ENCODE results near the gene COBLL1.

DNA sequence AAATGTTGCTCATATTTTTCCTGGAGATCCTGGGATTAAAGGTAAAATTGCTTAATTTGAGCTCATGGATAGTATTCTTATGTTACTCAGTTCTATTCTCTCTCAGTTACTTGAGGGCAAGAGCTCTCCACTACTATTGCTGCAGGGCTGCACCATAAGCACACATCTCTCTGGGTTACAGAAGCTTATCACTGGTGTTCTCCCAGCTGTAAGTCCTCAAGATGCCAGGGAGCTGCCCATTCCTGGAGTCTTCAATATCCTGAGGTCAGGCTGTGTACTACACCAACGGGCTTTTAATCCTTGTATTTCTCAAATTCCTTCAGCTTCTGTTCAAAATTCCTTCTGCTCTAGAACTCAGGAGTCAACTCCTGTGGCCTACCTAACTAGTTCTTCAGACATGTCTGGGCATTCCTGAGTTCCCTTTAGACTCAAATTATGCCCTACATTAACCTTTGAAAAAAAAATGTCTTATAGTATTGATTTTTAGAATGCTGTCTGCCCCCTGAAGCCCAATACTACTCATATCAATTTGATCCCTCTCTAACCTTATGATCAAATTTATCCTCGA lies 17.7 kb upstream of the COBLL1 start:
- TF ChIP-seq EZH2 (IDR thresholded peaks at IDR 0.05; ENCODE audit: insufficient read depth, low read length) = no peak
- TF ChIP-seq, protein P1, sequence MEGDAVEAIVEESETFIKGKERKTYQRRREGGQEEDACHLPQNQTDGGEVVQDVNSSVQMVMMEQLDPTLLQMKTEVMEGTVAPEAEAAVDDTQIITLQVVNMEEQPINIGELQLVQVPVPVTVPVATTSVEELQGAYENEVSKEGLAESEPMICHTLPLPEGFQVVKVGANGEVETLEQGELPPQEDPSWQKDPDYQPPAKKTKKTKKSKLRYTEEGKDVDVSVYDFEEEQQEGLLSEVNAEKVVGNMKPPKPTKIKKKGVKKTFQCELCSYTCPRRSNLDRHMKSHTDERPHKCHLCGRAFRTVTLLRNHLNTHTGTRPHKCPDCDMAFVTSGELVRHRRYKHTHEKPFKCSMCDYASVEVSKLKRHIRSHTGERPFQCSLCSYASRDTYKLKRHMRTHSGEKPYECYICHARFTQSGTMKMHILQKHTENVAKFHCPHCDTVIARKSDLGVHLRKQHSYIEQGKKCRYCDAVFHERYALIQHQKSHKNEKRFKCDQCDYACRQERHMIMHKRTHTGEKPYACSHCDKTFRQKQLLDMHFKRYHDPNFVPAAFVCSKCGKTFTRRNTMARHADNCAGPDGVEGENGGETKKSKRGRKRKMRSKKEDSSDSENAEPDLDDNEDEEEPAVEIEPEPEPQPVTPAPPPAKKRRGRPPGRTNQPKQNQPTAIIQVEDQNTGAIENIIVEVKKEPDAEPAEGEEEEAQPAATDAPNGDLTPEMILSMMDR (IDR thresholded peaks at IDR 0.05; ENCODE audit: insufficient read depth, low read depth, low read length) = no peak
